GM21367 (cell line): ENCODE measurements around the gene AOPEP.

Source experiments
- ATAC-seq: cut with Tn5 transposase; IDR thresholded peaks from one replicate; pipeline ENCODE4 v1.9.1; 2021; ENCODE audit not compliant: unreplicated experiment

The AOPEP gene

DNA sequence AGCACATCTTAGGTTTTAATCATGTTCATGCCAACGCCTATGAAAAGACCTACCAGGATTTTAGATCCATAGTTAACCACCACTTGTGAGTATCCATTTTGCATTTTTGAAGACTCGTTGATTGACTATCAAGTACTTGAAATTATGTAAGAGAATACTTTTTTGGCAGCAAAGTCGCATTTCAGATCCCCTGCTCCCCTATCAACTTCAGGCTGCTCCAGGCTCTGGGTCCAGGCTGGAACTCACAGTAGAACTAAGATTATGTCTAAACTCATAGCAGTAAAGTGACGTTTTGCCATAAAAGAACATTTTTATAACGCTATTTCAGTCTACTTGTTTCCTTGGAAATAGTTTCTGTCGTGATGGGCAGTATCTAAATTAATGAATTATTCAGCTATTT, 323.3 kb downstream of the AOPEP start:
- no peak for ATAC-seq

- no peak for ATAC-seq
Measured at GRCh38 chr9:95053611-95054570, 327.4 kb downstream of the AOPEP start.

- ATAC-seq = no peak
Measured at GRCh38 chr9:95055334-95055850, 328.9 kb downstream of the AOPEP start.

DNA sequence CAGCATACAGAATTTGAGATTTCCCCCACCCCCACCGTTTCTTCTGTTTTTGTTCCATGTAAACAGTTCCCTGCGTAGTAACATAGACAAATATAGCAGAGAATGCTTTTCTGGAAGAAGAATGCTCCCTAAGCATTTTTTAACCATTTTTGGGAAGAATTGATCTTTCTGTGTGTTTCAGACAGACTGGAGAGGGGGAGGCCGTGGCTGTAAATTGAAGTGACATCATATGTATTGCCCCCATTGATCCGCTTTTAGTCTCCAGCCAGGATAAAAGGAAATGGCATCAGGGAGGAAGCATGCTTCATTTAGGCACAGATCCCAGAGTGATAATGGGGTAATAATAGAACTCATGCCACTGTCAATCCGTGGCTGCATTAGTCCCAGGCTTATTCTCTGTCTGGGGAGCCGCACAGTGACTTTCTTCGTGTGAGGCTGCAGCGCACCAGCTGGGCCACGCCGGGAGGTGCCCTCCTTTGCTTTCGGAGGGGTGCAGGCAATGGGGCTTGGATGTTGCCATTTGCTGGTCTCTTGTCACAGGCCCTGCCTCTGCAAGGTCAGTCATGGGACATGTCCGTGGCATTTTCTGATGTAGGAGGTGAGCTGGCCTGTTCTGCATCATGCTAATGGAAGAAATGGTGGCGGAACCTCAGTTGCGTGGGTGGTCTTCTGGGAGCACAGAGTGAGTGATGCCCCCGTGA, 329.5 kb downstream of the AOPEP start:
- no peak for ATAC-seq

DNA sequence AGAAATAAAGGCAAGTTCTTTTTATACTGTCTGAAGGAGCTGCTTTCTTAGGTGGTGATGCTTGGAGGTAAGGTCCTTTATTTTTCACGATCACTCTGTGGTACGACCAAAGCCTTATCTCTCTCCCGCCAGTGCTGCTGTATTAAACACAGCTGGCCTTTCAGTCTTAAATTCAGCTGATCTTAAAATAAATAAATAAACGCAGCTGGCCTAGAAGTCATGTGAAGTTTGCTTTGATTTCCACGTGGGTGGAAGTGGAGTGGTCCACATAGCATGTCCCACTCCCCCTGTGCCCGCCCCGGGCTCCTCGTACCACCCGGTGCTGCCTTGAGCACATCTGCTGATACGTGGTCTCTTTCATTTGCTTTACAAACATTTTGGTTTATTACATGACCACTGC, 330.6 kb downstream of the AOPEP start:
- ATAC-seq = no peak

- no peak for ATAC-seq
Measured at GRCh38 chr9:95058121-95058785, 331.8 kb downstream of the AOPEP start.

- no peak for ATAC-seq
Measured at GRCh38 chr9:95058795-95059386, 332.4 kb downstream of the AOPEP start.

DNA sequence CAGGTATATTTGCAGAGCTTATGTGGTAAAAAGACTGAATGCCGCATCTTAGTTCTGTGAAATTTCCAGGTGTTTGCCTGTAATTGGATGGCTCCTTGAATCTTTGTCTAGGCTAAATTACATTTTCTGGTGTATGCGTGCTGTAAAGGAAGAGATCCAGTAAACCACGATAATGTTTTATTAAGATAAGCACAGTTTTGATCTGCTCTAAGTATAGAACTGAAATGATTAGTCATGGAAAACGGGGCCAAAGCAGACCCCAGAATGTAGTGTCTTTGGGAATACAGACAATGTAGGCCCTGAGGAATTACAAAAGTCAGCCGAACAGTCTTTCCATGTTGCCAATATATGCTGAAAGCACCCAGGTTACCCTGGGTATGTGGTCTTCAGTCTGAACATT, 333.7 kb downstream of the AOPEP start:
- ATAC-seq = no peak

GRCh38 chr9:95060916-95061315, 334.4 kb downstream of the AOPEP start:
- no peak for ATAC-seq

DNA sequence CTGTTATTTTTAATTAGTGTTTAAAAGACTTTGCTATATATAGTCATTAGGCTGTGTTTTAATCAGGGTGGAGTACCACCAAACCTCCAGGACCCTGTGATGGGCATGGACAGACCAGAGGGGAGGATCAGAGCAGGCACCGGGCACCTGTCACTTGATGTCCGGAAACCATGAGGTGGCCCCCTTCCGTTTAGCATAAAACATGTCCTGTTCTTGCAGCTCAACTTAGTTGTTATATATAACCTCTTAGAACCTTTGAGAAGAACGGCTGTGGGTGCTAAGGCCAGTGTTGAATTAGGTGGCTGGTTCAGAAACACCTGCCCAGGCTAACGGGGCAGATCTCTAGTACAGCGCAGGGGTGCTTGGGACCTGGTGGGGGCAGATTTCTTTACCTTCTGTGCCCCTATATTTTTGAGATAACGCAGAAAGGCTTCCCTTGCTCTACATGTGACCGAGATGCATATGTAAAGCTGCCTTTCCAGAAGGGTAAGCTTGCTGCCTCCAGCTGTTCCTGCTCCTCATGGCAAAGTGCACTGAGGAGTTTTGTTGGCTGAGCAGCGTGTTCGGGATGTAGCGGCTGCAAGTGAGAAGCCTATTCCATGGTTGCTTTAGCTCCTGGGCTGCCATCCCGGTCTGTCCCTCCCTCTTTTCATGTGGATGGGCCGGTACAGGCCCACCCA, 335.6 kb downstream of the AOPEP start:
- no peak for ATAC-seq

DNA sequence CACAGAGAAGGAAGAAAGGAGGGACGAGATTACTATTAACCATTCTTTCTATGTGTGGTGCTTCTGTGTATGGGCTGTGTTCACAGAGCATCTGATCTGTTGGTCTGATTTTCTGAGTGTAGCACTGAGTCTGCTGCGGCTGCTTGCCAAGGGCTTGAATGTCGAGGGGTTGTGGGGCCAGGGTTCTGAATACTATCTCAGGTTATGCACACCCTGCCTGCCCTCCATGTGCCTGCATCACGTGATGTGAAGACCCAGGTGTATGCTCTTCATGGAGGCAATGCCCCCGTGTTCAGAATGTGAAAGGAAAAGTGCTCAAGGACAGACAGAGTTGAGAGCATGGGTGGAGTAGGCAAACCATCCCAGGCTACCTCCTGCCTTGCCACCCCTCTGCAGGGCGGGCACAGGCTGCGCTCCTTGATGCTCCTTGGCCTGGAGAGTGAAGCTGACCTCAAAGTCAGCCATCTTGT, 336.1 kb downstream of the AOPEP start:
- no peak for ATAC-seq

DNA sequence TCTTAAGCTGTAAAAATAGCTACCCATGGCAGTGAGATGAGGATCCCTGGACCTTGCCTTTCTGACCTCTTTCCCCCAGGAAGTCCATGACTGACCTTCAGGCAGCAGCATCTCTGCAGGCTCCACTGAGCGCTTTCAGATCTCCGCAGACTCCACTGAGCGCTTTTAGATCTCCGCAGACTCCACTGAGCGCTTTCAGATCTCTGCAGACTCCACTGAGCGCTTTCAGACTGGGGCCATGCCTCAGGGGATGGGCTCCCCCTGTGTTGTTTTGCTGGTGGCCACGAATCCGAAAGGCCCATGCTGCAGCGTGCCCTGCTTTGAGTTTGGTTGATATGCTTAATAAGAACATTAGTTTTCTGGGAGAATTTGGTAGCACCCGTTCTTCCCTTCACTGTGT, 336.8 kb downstream of the AOPEP start:
- no peak for ATAC-seq

DNA sequence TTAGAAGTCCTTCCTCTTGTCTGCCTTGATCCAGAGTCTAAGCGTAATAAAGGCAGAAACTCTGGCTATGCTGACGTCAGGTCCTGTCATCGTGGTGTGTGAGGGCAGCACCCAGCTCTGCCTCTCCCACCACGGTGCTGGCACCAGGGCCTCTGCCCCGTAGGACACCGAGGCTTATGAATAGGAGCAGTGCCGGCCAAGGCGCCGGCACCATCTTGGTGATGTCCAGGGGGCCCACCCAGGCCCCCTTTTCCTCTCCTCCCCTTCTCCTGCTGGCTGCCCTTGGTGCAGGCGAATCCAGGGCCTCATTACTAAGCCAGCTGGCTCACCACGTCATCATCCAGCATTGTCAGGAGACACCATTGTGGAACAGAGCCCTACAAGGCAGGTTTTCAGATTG, 338.7 kb downstream of the AOPEP start:
- no peak for ATAC-seq

GRCh38 chr9:95067057-95067456, 340.6 kb downstream of the AOPEP start:
- no peak for ATAC-seq

DNA sequence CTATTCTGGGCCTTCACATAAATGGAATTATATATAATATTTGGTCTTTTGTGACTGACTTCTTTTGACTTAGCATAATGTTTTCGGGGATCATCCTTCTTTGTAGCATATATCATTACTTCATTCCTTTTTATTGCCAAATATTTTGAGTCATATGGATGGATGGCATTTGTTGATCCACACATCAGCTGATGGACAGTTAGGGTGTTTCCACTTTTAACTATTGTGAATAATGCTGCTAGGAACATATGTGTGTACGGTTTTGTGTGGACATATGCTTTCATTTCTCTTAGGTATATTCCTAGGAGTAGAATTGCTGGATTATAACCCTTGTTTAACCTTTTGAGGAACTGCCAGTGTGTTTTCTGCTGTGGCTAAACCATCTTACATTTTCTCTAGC, 341.4 kb downstream of the AOPEP start:
- no peak for ATAC-seq

DNA sequence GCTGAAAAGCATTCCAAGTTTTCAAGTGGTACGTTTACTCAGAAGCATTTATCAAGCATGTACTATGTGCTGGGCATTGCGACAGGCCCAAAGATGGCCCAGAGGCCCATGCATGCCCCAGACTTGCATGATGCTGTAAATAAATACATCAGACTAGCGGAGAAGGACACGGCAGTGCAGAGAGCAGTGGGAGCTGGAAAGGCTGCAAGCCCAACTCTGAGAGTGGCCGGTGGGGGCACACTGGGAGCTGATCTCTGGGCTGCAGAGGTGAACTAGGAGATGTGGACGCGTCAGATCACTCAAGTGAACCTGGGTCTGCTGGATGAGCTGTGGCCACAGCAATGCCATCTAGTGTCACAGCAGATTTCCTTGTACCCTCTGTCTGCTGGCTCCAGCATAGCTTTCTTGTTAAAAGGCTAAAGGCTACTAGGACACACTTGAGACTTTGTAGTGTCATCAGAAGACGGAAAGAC, 344.1 kb downstream of the AOPEP start:
- ATAC-seq = no peak

GRCh38 chr9:95071450-95071849, 345.0 kb downstream of the AOPEP start:
- ATAC-seq = no peak

DNA sequence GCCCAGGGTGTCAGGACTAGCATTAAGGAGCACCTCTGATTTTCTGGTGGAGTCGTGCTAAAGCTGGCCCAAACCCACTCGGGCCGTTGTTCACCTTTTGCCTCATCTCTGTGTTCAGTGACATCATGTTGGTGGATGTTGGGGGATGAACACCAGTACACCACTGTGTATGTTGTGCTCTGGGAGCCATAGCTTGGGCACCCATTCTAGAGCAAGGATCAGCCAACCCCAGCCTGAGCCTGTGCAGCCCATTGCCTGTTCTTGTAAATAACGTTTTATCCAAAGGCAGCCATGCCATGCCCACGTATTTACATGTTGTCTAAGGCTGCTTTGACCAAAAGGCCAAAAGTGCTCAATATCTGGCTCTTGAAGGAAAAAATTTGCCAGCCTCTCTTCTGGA, 345.4 kb downstream of the AOPEP start:
- no peak for ATAC-seq

GRCh38 chr9:95073042-95073607, 346.6 kb downstream of the AOPEP start:
- ATAC-seq = no peak

- no peak for ATAC-seq
Measured at GRCh38 chr9:95073918-95074317, 347.4 kb downstream of the AOPEP start.
